ENCODE data around the gene LRRC4C.

LRRC4C gene

GRCh38 chr11:41247621-41248020 lies 211.8 kb downstream of the LRRC4C start:
- H3K9ac ChIP-seq (ENCODE audit: low read length), result no peak overlapping the region

GRCh38 chr11:41246399-41246745 lies 213.1 kb downstream of the LRRC4C start:
- Histone ChIP-seq H3K27me3 (ENCODE audit: control insufficient read depth, insufficient read depth, low read length) (no peaks in the 10 kb centered on the region), H3K36me3 (ENCODE audit: control insufficient read depth, low read depth, low read length) (no peaks in the 10 kb centered on the region), H3K27ac (ENCODE audit: low read length) (no peak overlapping the region), H3K4me3 (ENCODE audit: low read length) (no peak overlapping the region), H3K4me1 (ENCODE audit: control insufficient read depth, low read depth, low read length) (no peaks in the 10 kb centered on the region), H3K9me3 (ENCODE audit: control insufficient read depth, low read depth, low read length) (no peaks in the 10 kb centered on the region), H3K9ac (ENCODE audit: low read length) (no peak overlapping the region)

More at GRCh38 chr11:41247621-41248020, 211.8 kb downstream of the LRRC4C start:
- no peaks in the 10 kb centered on the region for H3K9me3 ChIP-seq (ENCODE audit: control insufficient read depth, low read depth, low read length)
- no peaks in the 10 kb centered on the region for H3K27me3 ChIP-seq (ENCODE audit: control insufficient read depth, insufficient read depth, low read length)
- H3K36me3 ChIP-seq (ENCODE audit: control insufficient read depth, low read depth, low read length), result no peaks in the 10 kb centered on the region
- H3K27ac ChIP-seq (ENCODE audit: low read length), result no peak overlapping the region
- H3K4me3 ChIP-seq (ENCODE audit: low read length), result no peak overlapping the region
- no peaks in the 10 kb centered on the region for H3K4me1 ChIP-seq (ENCODE audit: control insufficient read depth, low read depth, low read length)

- Histone ChIP-seq H3K36me3 (ENCODE audit: control insufficient read depth, low read depth, low read length) (no peaks in the 10 kb centered on the region), H3K4me1 (ENCODE audit: control insufficient read depth, low read depth, low read length) (no peaks in the 10 kb centered on the region), H3K27ac (ENCODE audit: low read length) (no peak overlapping the region), H3K27me3 (ENCODE audit: control insufficient read depth, insufficient read depth, low read length) (no peaks in the 10 kb centered on the region), H3K4me3 (ENCODE audit: low read length) (no peak overlapping the region), H3K9ac (ENCODE audit: low read length) (no peak overlapping the region), H3K9me3 (ENCODE audit: control insufficient read depth, low read depth, low read length) (no peaks in the 10 kb centered on the region)
These were observed 213.6 kb downstream of the LRRC4C start for GRCh38 chr11:41245704-41246398.

DNA sequence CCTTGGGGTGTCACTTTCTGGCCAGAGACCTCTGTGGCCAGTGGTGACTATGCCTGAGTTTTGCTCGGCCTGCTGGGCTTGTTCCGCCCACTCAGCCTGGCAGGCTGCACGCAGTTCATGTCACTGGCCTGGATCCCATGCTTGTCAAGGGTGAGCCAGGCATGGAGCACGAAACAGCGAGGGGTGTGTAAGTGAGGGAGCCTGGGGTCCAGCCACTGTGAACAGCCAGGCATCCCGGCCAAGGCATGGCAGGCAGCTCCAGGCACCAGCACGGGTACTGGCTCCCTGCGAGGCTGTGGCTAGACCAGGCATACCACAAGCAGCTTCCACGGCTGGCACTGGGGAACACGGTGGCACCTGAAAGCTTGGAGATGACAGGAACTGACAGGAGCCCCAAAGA lies 214.3 kb downstream of the LRRC4C start:
- Histone ChIP-seq H3K9me3 (ENCODE audit: control insufficient read depth, low read depth, low read length) (no peaks in the 10 kb centered on the region), H3K4me3 (ENCODE audit: low read length) (no peak overlapping the region), H3K4me1 (ENCODE audit: control insufficient read depth, low read depth, low read length) (no peaks in the 10 kb centered on the region), H3K27ac (ENCODE audit: low read length) (no peak overlapping the region), H3K27me3 (ENCODE audit: control insufficient read depth, insufficient read depth, low read length) (no peaks in the 10 kb centered on the region), H3K9ac (ENCODE audit: low read length) (no peak overlapping the region), H3K36me3 (ENCODE audit: control insufficient read depth, low read depth, low read length) (no peaks in the 10 kb centered on the region)

- no peaks in the 10 kb centered on the region for H3K9me3 ChIP-seq (ENCODE audit: control insufficient read depth, low read depth, low read length)
- H3K27me3 ChIP-seq (ENCODE audit: control insufficient read depth, insufficient read depth, low read length), result no peaks in the 10 kb centered on the region
- H3K4me3 ChIP-seq (ENCODE audit: low read length), result no peak overlapping the region
- H3K9ac ChIP-seq (ENCODE audit: low read length), result no peak overlapping the region
- H3K4me1 ChIP-seq (ENCODE audit: control insufficient read depth, low read depth, low read length), result peaks cover 6% of the 10 kb centered on the region
- H3K27ac ChIP-seq (ENCODE audit: low read length), result no peak overlapping the region
- H3K36me3 ChIP-seq (ENCODE audit: control insufficient read depth, low read depth, low read length), result no peaks in the 10 kb centered on the region
These were observed 222.1 kb downstream of the LRRC4C start for GRCh38 chr11:41237382-41237781.

GRCh38 chr11:41235668-41236067 lies 223.8 kb downstream of the LRRC4C start:
- H3K4me1 ChIP-seq (ENCODE audit: control insufficient read depth, low read depth, low read length), result peaks cover 6% of the 10 kb centered on the region
- no peak overlapping the region for H3K9ac ChIP-seq (ENCODE audit: low read length)
- H3K9me3 ChIP-seq (ENCODE audit: control insufficient read depth, low read depth, low read length), result no peaks in the 10 kb centered on the region
- H3K27me3 ChIP-seq (ENCODE audit: control insufficient read depth, insufficient read depth, low read length), result no peaks in the 10 kb centered on the region
- H3K27ac ChIP-seq (ENCODE audit: low read length), result no peak overlapping the region
- no peak overlapping the region for H3K4me3 ChIP-seq (ENCODE audit: low read length)
- no peaks in the 10 kb centered on the region for H3K36me3 ChIP-seq (ENCODE audit: control insufficient read depth, low read depth, low read length)

- H3K36me3 ChIP-seq (ENCODE audit: control insufficient read depth, low read depth, low read length), result no peaks in the 10 kb centered on the region
These were observed 233.4 kb downstream of the LRRC4C start for GRCh38 chr11:41225856-41226633.

DNA sequence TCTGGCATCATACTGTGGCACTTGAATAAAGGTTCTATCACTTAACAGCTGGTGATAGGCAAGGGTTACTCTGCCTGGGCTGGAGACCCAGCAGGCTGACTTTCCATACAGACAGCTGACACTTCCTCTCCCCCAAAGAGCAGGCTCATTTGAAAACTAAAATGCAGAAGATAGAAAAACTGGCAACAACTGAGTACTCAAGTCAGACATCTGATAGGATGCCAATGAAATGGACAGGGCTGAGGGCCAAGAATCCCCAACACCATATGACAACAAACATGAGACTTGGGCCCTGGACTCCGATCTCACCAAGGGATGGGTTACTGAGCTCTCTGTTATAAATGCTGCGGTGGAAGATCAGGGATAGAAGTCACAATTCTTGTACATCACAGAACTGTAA lies 237.2 kb downstream of the LRRC4C start:
- Histone ChIP-seq H3K9me3 (ENCODE audit: control insufficient read depth, low read depth, low read length) (no peaks in the 10 kb centered on the region), H3K36me3 (ENCODE audit: control insufficient read depth, low read depth, low read length) (no peaks in the 10 kb centered on the region), H3K27me3 (ENCODE audit: control insufficient read depth, insufficient read depth, low read length) (no peaks in the 10 kb centered on the region), H3K4me1 (ENCODE audit: control insufficient read depth, low read depth, low read length) (no peaks in the 10 kb centered on the region), H3K4me3 (ENCODE audit: low read length) (no peak overlapping the region), H3K9ac (ENCODE audit: low read length) (no peak overlapping the region), H3K27ac (ENCODE audit: low read length) (no peak overlapping the region)

More at GRCh38 chr11:41225856-41226633, 233.4 kb downstream of the LRRC4C start:
- H3K9me3 ChIP-seq (ENCODE audit: control insufficient read depth, low read depth, low read length), result no peaks in the 10 kb centered on the region
- no peaks in the 10 kb centered on the region for H3K27me3 ChIP-seq (ENCODE audit: control insufficient read depth, insufficient read depth, low read length)
- H3K4me3 ChIP-seq (ENCODE audit: low read length), result no peak overlapping the region
- no peak overlapping the region for H3K27ac ChIP-seq (ENCODE audit: low read length)
- no peaks in the 10 kb centered on the region for H3K4me1 ChIP-seq (ENCODE audit: control insufficient read depth, low read depth, low read length)
- H3K9ac ChIP-seq (ENCODE audit: low read length), result no peak overlapping the region

- Histone ChIP-seq H3K9ac (ENCODE audit: low read length) (no peak overlapping the region), H3K9me3 (ENCODE audit: control insufficient read depth, low read depth, low read length) (no peaks in the 10 kb centered on the region), H3K4me1 (ENCODE audit: control insufficient read depth, low read depth, low read length) (peaks cover 11% of the 10 kb centered on the region), H3K4me3 (ENCODE audit: low read length) (no peak overlapping the region), H3K27me3 (ENCODE audit: control insufficient read depth, insufficient read depth, low read length) (no peaks in the 10 kb centered on the region), H3K27ac (ENCODE audit: low read length) (no peak overlapping the region), H3K36me3 (ENCODE audit: control insufficient read depth, low read depth, low read length) (no peaks in the 10 kb centered on the region)
These were observed 253.1 kb downstream of the LRRC4C start for GRCh38 chr11:41206388-41206787.

- Histone ChIP-seq H3K9ac (ENCODE audit: low read length) (no peak overlapping the region), H3K4me1 (ENCODE audit: control insufficient read depth, low read depth, low read length) (peaks cover 8% of the 10 kb centered on the region), H3K36me3 (ENCODE audit: control insufficient read depth, low read depth, low read length) (no peaks in the 10 kb centered on the region)
These were observed 258.3 kb downstream of the LRRC4C start for GRCh38 chr11:41201156-41201555.

DNA sequence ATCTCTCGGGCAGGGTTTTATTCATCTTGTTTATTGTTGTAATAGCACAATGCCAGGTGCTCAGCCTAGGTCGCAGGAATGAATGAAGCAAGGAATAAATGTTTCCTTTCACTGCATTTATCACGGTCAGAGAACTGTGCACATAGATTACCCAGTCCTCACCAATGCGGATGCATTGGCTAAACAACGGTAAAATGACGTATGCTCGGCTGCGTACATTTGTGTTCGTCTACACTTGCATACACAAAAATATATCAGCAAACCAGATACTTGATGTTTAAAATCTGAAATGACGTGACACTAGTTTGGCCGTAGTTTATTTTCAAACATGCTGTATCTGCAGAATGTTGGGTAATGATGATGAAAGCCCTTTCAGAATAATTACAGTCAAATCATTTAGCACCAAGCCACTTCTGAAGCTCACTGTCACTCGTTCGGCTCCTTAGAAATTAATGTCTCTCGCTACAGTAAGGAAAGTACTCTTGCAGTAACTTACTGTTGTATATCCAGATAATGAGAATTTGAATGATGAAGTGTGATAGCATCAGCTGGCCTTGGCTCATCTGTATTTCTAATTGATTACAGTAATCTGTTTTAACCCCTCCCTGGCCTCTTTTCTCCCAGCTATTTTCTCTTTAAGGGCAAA lies 268.9 kb downstream of the LRRC4C start:
- H3K9me3 ChIP-seq (ENCODE audit: control insufficient read depth, low read depth, low read length), result no peaks in the 10 kb centered on the region
- no peaks in the 10 kb centered on the region for H3K27me3 ChIP-seq (ENCODE audit: control insufficient read depth, insufficient read depth, low read length)
- H3K4me1 ChIP-seq (ENCODE audit: control insufficient read depth, low read depth, low read length), result no peaks in the 10 kb centered on the region
- H3K27ac ChIP-seq (ENCODE audit: low read length), result no peak overlapping the region
- H3K36me3 ChIP-seq (ENCODE audit: control insufficient read depth, low read depth, low read length), result no peaks in the 10 kb centered on the region
- H3K4me3 ChIP-seq (ENCODE audit: low read length), result no peak overlapping the region
- H3K9ac ChIP-seq (ENCODE audit: low read length), result no peak overlapping the region

More at GRCh38 chr11:41201156-41201555, 258.3 kb downstream of the LRRC4C start:
- no peak overlapping the region for H3K27ac ChIP-seq (ENCODE audit: low read length)
- no peaks in the 10 kb centered on the region for H3K27me3 ChIP-seq (ENCODE audit: control insufficient read depth, insufficient read depth, low read length)
- no peak overlapping the region for H3K4me3 ChIP-seq (ENCODE audit: low read length)
- no peaks in the 10 kb centered on the region for H3K9me3 ChIP-seq (ENCODE audit: control insufficient read depth, low read depth, low read length)

Data from iPS-18a (cell line).